GM13977 (cell line): ENCODE measurements around the gene KRT14.

Experiments used
- DNase-seq: peaks from one replicate; pipeline ENCODE4 v3.0.0; 2012; ENCODE audit warnings: low spot score
- in situ Hi-C: fragments of 300-500 bp; cut with MboI; formaldehyde crosslinking; loops from one replicate; pipeline ENCODE4 v1.12.0; 2022; ENCODE audit warnings: low sequenced_read_pairs, low pct_unique_long_range_greater_than_20kb, mixed read lengths, inconsistent platforms; ENCODE audit not compliant: unreplicated experiment
- TF ChIP-seq, protein P1 (sequence below): IDR thresholded peaks from 2 replicates; pipeline ENCODE4 v1.5.1; 2012; ENCODE audit warnings: mild to moderate bottlenecking, control low read depth; ENCODE audit not compliant: insufficient read depth; ENCODE audit errors: extremely low read depth, missing control alignments

The KRT14 gene

DNA sequence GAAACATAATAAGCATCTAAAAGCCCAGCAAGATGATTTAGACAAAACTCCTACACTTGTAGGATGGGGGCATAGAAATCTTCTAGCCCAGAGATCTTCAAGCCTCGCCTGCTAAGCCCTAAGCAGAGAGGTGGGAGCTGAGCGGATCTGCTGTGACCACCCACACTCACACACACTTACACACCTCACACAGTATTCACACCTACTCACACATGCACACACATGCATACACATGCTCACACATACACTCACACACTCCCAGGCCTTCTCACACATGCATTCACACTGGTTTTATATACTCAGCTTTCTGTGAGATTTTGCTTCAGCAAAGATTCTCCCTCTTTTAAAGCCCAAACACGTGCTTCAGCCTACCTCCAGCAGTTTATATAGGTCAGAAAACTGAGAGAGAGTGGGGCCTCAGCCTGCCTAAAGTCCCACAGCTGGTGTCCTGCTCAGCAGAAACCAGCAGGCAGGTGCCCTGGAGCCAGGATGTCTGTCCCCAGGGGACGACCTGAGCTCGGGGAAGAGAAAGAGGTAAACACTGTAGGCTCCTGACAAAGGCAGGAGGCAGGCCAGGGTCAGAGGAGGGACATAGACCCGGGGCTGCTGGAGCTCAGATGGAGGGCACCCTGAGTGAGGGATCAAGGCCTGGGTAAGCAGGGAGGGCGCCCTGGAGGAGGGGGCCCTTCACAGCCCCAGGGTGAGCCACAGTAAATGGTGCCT is 46.6 kb downstream of the KRT14 start:
- TF ChIP-seq, protein P1, sequence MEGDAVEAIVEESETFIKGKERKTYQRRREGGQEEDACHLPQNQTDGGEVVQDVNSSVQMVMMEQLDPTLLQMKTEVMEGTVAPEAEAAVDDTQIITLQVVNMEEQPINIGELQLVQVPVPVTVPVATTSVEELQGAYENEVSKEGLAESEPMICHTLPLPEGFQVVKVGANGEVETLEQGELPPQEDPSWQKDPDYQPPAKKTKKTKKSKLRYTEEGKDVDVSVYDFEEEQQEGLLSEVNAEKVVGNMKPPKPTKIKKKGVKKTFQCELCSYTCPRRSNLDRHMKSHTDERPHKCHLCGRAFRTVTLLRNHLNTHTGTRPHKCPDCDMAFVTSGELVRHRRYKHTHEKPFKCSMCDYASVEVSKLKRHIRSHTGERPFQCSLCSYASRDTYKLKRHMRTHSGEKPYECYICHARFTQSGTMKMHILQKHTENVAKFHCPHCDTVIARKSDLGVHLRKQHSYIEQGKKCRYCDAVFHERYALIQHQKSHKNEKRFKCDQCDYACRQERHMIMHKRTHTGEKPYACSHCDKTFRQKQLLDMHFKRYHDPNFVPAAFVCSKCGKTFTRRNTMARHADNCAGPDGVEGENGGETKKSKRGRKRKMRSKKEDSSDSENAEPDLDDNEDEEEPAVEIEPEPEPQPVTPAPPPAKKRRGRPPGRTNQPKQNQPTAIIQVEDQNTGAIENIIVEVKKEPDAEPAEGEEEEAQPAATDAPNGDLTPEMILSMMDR = no peak
- DNase-seq = no peak
- in situ Hi-C loops = no loop called here

DNA sequence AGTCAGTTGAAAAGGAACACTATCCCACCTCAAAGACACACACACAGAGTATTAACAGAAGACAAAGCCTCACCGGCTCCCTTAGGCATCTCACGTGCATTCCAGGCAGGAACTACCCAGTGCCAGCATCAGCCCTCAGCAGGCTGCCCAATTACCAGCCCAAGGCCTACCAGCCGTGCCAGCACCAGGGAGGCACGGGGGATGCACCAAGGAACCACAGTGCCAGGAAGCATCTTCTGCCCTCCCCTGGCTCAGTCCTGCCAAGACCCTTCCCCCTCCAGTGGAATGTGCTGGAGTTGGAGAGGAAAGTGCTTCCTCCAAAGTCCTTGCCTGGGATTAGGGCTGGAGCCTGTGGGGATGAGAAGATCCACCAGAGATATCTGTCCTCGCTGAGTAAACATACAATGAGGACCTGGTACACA is 47.6 kb downstream of the KRT14 start:
- DNase-seq = no peak
- in situ Hi-C loops = no loop called here
- TF ChIP-seq, protein P1 = no peak

DNA sequence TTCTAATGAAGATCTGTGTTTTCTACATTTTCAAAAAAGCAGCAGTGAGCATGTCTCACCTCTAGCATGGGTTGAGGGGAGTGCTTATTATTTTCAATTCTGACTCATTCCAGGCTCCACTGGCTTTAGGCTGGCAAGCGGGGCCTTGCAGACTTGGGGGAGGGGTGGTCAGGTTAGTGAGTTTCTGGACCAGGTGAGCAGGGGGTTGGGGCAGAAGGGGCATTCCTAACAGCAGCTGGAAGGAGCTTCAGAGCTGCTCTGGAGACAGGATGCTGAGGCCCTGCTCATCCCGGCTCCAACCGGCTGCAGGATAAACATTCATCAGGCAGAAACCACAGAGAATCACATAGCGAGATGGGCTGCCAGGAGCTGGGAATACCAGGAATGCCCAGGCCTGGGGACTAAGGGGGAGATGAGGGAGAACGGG is 48.1 kb downstream of the KRT14 start:
- DNase-seq = no peak
- in situ Hi-C loops = no loop called here

DNA sequence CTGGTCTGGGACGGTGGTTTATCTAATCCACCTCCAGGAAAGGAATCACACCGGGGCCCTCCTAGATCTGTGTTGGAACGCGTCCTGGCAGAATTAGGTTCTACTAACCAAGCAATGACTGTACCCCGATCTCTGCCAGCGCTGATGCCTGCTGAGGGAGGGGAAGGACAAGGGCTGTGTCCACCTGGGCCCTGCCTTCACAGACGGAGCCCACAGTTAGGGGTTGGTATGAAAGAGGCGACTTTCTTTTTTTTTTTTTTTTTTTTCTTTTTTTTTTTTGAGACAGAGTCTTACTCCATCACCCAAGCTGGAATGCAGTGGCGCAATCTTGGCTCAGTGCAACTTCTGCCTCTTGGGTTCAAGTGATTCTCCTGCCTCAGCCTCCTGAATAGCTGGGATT is 48.7 kb downstream of the KRT14 start:
- TF ChIP-seq, protein P1 = no peak
- in situ Hi-C loops = no loop called here
- DNase-seq = no peak

More for the DNA sequence above, 48.1 kb downstream of the KRT14 start:
- TF ChIP-seq, protein P1 = no peak

DNA sequence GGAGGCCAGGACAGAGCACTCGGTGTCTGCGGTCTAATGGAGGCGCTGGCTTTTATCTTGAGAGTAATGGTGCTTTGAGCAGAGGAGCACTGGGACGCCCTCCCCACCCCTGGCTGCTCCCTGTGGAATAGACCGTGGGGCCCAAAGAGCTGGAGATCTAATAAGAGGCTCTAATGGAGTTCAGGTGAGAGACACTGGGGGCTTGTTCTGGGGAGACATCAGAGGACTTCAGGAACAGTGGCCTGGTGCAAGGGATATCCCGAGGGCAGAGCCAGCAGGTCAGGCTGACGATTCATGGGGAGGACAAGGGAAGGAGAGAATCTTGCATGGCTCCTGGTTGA is 49.1 kb downstream of the KRT14 start:
- TF ChIP-seq, protein P1 = no peak
- in situ Hi-C loops = no loop called here
- no peak for DNase-seq

DNA sequence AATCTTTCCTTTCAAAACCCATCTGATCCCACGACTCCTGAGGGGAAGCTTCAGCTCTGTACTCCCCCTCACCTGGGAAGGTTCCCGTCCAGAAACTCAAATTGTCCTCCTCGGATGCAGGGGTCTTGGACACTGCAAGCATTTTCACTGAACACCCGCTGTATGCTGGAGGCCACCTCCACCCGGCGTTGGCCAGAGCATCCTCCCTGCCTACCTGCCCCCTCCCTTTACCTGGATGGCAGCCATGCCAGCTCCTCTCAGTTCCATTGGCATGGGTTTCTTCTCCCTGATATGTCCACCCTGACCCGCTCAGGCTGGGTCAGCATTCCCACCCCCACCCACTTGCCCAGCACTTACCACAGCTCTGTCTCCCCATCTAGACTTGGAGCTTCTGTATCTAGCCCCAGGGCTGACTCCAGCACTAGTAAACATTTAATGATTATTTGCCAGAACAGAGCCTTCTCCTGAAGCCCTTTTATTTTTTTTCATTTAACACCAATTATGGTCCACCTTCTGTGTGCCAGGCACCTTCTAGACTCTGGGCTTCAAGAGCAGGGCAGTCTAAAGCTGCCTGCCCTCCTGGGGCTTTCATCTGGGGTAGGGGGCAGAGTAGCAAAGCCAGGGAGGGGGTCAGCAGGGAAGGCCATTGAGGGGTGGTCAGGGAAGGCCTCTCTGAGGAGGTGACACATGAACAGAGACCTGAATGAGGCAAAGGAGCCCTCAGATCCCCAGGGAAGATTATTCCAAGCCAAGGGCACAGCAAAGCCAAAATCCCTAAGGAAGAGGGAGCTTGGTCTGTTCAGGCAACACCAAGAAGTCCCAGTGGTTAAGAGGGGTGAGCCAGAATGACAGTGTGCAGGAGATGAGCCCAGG is 49.7 kb downstream of the KRT14 start:
- no peak for DNase-seq
- in situ Hi-C loops = no loop called here

More for the DNA sequence above, 49.7 kb downstream of the KRT14 start:
- TF ChIP-seq, protein P1 = no peak
